Activated gamma-delta T cell treated with anti-CD3 and anti-CD28 coated beads, Interleukin-2, amount 50 U/mL, for 16 hours (primary cell): ENCODE results near the gene ARHGAP6.
"Not testable (repeated sequence)": the region's sequence is repeated elsewhere in the genome, so short reads cannot be mapped to it uniquely, and the experiment has no call there.

ENCODE experiments used
- DNase-seq: peaks from one replicate; pipeline ENCODE4 v3.0.0-alpha.2; 2020; ENCODE audit warnings: low read depth

The ARHGAP6 gene

DNA sequence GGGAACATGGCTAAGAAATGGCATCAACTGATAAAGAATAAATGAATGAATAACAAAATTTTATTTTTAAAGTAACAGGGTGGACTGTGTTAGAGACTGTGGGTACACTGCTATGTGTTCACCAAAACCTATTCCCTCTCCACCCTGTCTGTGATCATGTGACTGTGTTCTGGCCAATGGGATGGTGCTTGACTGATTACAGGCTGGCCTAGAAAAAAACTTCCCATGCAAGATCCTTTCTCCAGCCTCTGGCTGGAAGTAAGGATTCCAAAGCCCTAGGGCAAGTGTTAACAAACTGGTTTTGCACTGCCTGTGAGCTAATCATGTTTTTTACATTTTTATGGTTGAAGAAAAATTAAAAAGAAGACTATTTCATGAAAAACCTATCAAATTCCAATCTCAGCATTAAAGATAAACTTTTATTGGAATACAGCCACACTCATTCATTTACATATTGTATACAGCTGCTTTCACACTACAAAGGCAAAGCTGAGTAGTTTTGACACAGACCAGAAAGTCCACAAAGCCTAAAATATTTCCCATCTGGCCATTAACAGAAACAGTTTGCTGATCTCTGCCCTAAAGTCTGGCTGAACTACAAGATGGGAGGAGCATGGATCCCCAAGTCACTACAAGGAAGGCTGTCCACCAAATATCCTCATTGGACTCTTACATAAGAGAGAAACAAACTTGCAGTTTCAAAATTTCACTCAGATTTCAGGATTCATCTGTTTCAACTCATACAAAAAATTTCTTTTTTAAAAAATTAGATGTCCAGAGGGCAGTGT, 133.2 kb downstream of the ARHGAP6 start:
- no peak for DNase-seq

DNA sequence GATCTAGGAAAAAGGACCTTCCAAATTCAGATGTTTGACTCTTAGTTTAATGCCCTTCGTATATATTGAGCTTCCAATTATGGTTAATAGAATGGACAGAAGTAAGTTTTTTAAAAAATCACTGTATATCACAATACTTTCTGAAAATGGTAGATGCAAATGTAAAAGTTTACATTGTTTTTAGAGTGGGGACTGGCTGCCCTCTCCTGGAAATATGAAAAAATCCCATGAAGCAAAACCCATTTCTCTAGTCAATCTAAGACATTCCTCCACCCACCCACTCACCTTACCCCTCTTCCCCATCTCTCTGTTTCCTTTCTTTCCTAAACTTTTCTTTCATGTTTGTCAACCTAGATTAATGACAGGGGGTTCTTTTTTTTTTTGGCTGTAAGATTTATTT, 134.5 kb downstream of the ARHGAP6 start:
- DNase-seq = no peak

DNA sequence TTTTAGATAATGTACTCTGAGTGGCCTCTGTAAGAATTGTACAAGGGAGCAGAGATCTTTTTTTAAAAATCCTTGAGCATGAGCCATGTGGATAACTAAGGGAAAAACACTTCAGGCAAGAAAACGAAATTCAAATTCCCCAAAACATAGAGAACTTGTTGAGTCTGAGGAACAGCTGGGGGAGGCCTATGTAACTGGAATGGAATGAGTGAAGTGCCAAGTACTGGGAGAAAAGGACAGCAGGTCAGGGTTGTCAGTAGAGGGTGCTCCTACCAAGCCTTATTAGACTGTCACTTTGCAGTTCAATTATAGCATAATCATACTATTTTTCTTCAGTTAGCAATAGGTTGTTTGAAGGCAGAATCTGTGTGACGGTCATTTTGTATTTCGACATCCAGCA, 135.1 kb downstream of the ARHGAP6 start:
- no peak for DNase-seq

DNA sequence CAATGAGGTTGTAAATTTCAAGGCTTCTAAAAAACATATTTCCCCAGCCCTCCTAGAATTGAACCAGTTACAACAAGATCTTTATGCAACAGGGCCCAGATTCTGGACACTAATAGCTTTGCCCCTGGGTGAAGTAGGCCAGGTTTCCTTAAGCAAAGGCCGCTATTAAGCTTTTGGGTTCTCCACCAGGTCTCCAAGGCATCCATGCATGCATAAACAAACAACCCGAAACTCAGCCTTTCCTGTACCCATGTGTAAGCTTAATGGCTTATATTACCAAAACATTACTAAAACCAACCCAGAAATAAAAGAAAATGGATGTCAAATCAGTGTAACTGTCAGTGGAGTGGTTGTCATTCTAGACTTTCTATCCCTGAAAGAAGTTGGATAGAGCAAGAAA, 137.1 kb downstream of the ARHGAP6 start:
- no peak for DNase-seq

DNA sequence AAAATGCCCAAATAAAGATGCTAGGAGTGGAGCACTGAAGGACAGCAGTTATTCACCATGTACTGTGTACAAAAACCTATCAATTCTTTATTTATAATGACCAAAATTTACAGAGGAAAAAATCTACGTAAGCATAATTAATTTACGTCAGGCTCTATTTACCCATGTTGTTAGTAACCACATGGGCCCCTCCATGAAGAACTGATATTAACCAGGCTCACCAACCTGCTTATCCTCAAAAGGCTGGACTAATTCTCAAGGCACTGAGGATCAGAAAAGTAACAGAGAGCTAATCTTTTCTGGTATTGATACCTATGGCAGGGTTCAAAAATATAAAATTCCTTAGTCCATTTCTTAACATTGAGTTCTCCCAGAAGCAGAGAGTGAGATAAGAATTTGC, 140.0 kb downstream of the ARHGAP6 start:
- DNase-seq = no peak

DNA sequence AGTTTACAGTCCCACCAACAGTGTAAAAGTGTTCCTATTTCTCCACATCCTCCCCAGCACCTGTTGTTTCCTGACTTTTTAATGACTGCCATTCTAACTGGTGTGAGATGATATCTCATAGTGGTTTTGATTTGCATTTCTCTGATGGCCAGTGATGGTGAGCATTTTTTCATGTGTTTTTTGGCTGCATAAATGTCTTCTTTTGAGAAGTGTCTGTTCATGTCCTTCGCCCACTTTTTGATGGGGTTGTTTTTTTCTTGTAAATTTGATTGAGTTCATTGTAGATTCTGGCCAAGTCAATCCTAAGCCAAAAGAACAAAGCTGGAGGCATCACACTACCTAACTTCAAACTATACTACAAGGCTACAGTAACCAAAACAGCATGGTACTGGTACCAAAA, 146.5 kb downstream of the ARHGAP6 start:
- DNase-seq = not testable (repeated sequence)

DNA sequence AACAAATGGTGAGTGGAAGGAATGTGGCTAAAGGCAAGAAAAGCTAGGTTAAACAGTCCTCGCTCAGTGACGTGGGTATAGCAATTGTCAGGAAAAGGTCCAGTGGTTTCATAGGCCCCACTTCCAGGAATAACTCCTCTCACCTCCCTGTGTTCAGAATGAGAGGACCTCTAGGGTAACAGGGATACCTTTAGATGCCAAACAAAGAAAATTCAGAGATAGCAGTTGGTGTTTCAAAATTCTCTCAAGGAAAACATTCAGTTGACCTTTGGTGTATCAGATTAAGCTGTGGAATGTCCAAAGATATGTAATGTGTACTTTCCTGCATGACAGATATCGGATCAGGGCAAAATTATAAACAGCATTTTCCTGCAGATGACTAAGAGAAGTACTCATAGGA, 155.9 kb downstream of the ARHGAP6 start:
- DNase-seq = no peak

DNA sequence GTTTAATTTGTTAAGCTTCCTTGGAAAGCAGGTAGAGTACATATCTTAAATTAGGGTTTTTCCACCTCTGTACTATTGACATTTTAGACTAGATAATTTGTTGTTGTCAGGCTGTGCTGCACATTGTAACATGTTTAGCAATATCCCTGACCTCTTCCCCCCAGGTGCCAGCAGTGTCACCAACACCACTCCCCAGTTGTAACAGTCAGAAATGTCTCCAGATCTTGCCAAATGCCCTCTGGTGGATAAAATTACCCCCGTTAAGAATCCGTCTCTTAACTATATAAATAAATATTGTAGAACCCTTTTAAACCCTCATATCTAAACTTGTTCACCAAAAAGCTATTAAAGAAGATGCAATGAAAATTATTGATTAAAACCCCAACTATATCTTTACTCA, 161.5 kb downstream of the ARHGAP6 start:
- DNase-seq = no peak

DNA sequence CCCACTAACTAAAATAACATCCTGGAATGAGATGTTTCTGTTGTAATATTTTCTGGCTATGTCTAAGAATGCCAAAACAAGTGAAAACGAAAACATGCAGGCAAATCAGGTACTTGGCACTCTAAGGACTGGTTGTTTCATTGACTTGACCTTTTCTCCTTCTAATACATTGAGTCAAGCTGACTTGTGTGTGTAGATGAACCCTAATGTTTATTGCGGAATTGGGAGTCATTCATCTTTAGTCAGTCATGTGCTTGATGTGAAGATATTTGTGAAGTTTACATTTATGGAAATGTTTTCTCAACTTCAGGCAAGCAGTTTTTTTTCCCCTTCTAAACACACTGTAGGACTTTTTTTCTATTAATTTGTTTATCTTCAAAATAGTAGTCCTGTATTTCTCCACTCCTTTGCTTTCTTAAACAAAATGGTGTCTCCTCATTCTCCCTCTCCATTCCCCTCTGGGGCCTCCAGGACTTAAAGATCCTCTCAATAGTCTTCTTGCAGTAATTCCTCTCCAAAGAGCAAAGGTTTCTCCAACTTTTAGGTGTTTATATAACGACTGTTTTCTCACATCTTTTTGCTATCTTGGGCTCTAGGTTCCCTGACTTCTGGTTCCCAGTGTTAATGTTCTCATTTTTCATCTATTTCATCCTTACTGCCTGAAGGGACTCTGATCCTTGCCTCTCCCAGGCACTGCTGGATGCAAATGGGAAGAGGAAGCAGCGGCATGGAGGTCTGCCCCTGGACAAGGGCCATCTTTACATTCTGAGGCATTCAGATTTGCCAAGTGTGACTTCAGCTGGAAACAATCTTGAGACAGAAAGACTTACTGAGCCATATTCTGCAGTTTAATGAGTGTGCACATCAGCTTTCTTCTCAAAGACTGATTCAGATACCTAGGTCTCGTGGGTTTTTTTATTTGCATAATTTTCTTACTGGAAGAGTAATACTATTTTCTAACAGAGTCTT, 166.4 kb downstream of the ARHGAP6 start:
- no peak for DNase-seq

DNA sequence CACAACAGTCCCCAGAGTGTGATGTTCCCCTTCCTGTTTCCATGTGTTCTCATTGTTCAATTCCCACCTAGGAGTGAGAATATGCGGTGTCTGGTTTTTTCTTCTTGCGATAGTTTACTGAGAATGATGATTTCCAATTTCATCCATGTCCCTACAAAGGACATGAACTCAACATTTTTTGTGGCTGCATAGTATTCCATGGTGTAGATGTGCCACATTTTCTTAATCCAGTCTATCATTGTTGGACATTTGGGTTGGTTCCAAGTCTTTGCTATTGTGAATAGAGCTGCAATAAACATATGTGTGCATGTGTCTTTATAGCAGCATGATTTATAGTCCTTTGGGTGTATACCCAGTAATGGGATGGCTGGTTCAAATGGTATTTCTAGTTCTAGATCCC, 174.3 kb downstream of the ARHGAP6 start:
- DNase-seq = not testable (repeated sequence)

DNA sequence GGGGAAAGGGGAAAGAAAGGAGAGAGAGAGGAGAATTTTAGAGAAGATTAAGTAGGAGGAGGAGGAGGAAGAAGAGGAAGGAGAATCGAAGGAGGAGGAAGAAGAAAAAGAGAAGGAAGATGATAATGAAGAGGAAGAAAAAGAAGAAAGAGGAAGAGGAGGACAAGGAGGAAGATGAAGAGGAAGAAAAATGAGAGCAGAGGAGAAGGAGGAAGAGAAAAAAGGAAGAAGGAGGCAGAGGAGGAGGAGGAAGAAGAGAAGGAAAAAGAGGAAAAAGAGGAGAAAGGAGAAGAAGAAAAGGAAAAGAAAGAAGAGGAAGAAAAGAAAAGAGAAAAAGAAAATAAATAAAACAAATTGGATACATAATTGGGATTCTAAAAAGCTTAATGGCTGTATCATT, 181.4 kb downstream of the ARHGAP6 start:
- no peak for DNase-seq

DNA sequence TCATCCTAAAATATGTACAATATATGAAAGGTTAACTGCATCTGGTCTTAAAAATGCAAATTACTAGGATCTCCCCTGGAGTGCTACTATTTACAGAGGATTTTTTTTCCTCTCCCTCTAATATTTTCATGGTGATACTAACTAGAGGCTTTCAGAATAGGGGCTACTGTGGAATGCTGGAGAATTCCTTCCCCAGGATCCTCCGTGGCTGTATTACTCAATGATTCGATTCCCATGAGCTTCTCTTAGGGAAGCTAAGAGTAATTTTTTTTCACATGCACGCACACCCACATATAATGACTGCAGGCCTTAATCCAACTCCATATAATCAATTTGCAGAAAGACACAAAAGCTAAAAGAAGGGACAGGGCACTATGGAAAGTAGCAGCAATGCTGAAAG, 184.7 kb downstream of the ARHGAP6 start:
- DNase-seq = no peak

DNA sequence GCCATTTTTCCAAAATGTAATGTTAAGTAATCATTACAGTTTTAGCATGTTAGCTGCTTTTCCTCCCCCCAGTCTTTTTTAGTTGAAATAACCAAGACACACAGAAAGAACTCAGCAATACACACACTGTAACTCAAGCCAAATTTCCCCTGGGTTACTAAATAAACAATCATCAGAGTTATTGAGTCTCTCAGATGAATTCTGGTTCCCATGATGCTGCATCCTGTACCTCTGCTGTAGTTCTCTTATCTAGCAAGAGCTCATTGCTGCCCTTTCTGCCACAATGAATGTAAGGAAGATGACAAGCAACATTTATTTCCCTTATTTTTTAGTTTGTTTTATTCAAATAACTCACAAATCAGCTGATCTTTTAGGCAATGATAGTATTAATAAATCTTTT, 185.1 kb downstream of the ARHGAP6 start:
- no peak for DNase-seq

DNA sequence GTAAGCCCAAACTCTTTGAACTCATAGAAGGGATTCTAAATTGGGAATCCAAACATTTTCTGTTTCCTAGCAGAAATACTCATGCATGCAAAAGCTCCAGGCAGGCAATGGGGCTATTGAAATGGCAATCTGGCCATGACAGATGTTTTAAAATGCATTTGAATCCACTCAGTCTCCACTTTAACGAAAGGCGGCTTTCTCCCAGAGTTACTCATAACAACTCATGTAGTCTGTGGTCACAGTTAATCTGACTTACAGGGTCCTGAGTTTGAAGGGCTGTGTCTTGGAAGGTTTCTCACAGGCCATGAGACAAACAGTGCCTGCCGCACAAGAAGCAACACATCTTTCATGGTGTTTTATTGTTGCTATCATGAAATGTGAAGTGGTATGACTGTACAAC, 186.8 kb downstream of the ARHGAP6 start:
- DNase-seq = no peak

DNA sequence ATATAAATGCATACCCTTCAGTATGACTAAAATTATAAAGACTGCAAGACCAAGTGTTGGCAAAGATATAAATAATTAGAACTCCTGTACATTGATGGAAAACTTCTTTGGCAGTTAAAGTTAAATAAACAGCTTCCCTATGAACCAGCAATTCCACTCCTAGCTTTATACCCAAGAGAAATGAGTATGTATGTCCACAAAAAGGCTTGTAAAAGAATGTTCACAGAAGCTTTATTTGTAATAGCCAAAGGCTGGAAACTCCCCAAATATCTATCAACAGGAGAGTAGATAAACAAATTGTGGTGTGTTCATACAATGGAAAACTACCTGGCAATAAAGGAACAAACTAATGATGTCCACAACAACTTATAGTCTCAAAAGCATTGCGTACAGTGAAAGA, 187.7 kb downstream of the ARHGAP6 start:
- no peak for DNase-seq

DNA sequence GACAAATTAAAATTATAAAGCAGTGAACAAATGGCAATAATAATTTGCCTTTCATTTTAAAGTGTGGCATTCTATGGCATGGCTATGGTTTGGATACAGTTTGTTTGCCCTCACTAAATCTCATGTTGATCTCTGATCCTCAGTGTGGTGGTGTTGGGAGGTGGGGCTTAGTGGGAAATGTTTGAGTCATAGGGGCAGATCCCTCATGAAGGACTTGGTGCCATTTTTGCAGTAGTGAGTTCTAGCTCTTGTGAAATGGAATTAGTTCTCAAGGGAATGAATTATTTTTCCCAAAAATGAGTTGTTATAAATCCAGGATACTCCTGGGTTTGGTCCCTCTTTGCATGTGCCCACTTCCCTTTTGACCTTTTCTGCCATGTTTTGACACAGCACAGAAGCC, 191.1 kb downstream of the ARHGAP6 start:
- DNase-seq = no peak

DNA sequence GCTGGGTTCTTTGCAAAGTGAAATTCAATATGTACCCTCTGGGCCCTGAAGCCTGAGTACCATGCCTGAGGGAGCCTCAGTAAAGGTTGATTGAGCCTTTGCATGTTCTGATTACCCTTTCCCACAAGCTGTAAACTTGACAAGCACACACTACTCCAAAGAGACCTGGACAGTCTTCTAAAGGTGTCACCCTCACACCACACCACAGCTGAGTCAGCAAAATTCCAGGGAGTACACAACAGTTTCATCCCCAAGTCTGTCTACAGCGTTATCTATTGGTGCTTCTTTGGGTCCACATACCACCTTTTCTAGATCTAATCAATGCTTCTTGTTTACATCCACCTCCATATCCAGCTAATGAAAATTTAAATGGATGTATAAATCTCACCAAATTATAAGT, 191.7 kb downstream of the ARHGAP6 start:
- DNase-seq = no peak

DNA sequence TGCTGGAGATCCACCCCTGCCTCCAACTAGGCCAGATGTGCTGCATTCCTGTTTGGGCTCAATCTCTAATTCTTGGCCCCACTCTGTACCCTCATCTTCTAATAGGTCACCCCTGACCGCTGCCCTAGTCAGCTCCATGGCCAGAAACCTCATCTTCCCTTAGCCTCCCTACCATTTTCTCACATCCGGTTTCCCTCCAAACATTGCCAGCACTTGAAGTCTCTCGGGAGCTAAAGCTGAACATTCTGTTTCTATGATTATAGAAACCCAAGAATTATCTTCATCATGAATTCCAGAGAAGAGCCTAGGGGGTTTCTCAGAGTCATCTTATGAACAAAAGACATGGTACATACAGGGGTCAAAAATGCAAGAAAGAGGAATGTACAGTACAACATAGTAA, 192.8 kb downstream of the ARHGAP6 start:
- DNase-seq = no peak

DNA sequence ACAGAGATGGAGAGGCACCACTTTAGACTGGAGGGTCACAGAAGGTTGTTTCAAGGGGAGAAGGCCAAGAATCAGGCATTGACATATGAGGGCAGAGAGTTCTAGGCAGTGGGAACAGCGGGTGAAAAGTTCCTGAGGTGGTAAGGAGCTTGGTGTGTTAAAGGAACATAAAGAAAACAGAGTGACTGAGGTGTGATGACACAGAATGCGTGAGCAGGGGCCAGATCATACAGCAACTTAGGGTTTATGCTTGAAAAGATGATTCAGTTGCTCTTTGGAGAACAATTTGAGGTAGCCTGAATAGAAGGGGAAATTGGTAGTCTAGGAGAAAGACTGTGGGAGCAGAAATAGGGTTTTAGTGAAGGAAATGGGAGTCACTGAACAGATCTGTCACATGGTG, 193.3 kb downstream of the ARHGAP6 start:
- no peak for DNase-seq

DNA sequence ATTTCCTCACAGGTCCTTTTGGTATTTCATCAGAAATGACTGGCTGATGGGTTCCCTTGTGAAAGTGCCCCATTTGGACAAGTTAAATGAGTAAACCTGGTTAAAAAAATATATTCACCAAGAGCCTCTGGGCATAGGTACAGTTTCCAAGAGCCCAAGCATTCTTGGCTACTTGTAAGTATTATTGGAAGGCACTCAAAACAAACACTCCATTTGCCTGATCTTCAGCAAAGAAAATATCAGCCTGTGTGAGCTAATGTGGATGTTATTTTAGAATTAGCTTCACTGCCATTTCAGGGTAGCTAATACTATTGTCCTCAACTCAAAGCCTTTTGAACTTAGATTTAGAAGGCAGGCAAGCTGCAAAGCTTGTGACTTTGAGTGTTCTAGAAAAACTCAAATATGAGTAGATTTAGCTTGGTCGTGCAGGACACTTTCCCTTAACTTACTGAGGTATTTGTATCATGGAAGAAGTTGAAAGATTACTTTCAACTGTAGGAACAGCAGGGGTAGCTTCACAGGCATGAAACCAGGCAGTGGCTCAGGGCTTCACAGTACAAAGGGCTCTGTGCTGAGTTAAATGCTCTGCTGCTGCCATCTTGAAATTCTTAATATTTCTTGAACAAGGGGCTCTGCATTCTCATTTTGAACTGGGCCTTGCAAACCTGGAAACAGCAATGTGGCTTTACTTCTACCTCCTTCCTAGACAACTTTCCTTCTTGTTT, 195.3 kb downstream of the ARHGAP6 start:
- no peak for DNase-seq

DNA sequence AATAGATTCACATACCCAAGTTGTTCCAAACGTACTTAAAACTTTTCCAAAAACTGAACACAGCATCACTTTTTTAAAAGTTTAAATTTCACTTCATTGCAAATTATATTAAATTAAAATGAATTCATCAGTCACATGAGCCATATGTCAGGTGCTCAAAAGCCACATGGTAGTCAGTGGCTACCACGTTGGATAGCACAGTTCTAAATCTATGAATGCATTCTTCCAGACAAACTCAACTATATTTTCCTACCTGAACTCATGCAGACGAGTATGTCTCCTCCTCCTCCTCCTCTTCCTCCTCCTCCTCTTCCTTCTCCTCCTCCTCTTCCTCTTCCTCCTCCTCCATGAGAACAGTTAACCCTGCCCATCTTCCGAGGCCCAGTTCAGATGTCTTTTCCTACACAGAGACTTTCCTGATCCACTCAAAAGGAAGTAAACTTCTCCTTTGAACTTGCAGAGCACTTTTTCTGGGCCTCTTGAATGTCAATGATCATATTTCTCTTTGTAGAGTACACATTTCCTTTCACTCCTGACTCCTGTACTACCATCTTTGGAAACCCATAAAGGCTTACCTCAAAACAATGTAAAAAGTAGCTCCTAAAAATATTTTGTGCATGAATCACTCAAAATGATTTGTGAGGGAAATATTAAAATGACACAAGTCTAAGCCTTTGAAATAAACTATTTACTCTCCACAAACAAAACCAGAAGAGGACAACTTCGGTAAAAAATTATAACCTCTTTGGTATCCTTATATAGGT, 199.9 kb downstream of the ARHGAP6 start:
- DNase-seq = no peak
